H1 (cell line): ENCODE results near the gene KCMF1. TPM values are rescaled to one million over a fixed set of nuclear protein-coding genes. Genes with fewer than 3 reads are reported as not detected.

Experiments used
- CTCF ChIA-PET: fragments of 300-600 bp; sonication (Branson Sonifier 250); formaldehyde crosslinking; loops from one replicate; lab custom pipeline; 2021; ENCODE audit not compliant: partially characterized antibody; lab: Charles Lee
- POLR2A ChIA-PET: fragments of 300-600 bp; sonication (Branson Sonifier 250); formaldehyde crosslinking; loops from one replicate; lab custom pipeline; 2021; ENCODE audit warnings: inconsistent platforms; ENCODE audit not compliant: partially characterized antibody; lab: Charles Lee
- DNase-seq, 2 experiments: peaks; one replicate each; pipeline versions ENCODE4 v3.0.0 to v3.0.0-alpha.2; 2010 to 2022; ENCODE audit warnings: low spot score in 2 of 2, low read depth in 1 of 2, mixed read lengths in 1 of 2
- FAIRE-seq: peaks from 2 replicates; lab custom pipeline; 2011; peaks lifted over from hg19 to GRCh38; lab: Jason Lieb, UNC
- H2AFZ ChIP-seq: 2 replicates; pipeline ENCODE4 v1.8.1; 2012; ENCODE audit warnings: low read length, inconsistent platforms
- H2AK5ac ChIP-seq: 2 replicates; pipeline ENCODE4 v1.6.1; 2013; ENCODE audit warnings: low read depth, low read length
- H2BK120ac ChIP-seq: replicated peaks from 2 replicates; pipeline ENCODE3; 2013; ENCODE audit warnings: low read depth, low read length, inconsistent platforms
- H2BK12ac ChIP-seq: 2 replicates; pipeline ENCODE4 v1.6.1; 2013; ENCODE audit warnings: low read depth, low read length
- H2BK15ac ChIP-seq: 2 replicates; pipeline ENCODE4 v1.6.1; 2013; ENCODE audit warnings: low read length
- H2BK20ac ChIP-seq: 2 replicates; pipeline ENCODE4 v1.6.1; 2013; ENCODE audit warnings: low read length
- H2BK5ac ChIP-seq: 2 replicates; pipeline ENCODE4 v1.6.1; 2013; ENCODE audit warnings: low read depth, low read length
- H3K14ac ChIP-seq: 2 replicates; pipeline ENCODE4 v1.6.1; 2013; ENCODE audit warnings: inconsistent platforms; ENCODE audit not compliant: insufficient read length
- H3K18ac ChIP-seq: 2 replicates; pipeline ENCODE4 v1.6.1; 2013; ENCODE audit warnings: low read length; ENCODE audit errors: extremely low read depth
- H3K23ac ChIP-seq: 2 replicates; pipeline ENCODE4 v1.6.1; 2013; ENCODE audit warnings: inconsistent platforms; ENCODE audit not compliant: insufficient read length
- H3K23me2 ChIP-seq: 2 replicates; pipeline ENCODE4 v1.6.1; 2013; ENCODE audit warnings: low read depth, low read length
- H3K27ac ChIP-seq: 2 replicates; pipeline ENCODE4 v1.6.1; 2011; ENCODE audit warnings: low read depth, low read length, inconsistent platforms
- H3K27me3 ChIP-seq, 4 experiments: replicated peaks in 1 of 4; 1 replicate in 1 of 4; 2 replicates in 3 of 4; pipeline versions ENCODE4 v1.6.1 to v1.8.1; 2011 to 2013; ENCODE audit warnings: low read length in 3 of 4, mild to moderate bottlenecking in 3 of 4, inconsistent platforms in 2 of 4, mixed read lengths in 2 of 4, moderate library complexity in 1 of 4; ENCODE audit not compliant: control insufficient read depth in 3 of 4, insufficient read depth in 3 of 4; ENCODE audit errors: extremely low read depth in 1 of 4
- H3K36me3 ChIP-seq, 4 experiments: 2 replicates each; pipeline versions ENCODE4 v1.6.1 to v1.8.1; 2011 to 2013; ENCODE audit warnings: mild to moderate bottlenecking in 4 of 4, low read length in 3 of 4, moderate library complexity in 2 of 4, control low read depth in 1 of 4, inconsistent platforms in 1 of 4; ENCODE audit not compliant: insufficient read depth in 4 of 4, control insufficient read depth in 2 of 4
- H3K4ac ChIP-seq: replicated peaks from 2 replicates; pipeline ENCODE3; 2013; ENCODE audit warnings: low read length, low read depth, mixed read lengths, inconsistent platforms; ENCODE audit not compliant: insufficient read length
- H3K4me1 ChIP-seq, 4 experiments: replicated peaks in 1 of 4; 1 replicate in 1 of 4; 2 replicates in 3 of 4; pipeline versions ENCODE4 v1.6.1 to v1.8.1; 2011 to 2013; ENCODE audit warnings: low read length in 3 of 4, inconsistent platforms in 2 of 4, mixed read lengths in 1 of 4; ENCODE audit not compliant: insufficient read depth in 4 of 4, control insufficient read depth in 3 of 4
- H3K4me2 ChIP-seq, 2 experiments: 2 replicates each; pipeline versions ENCODE4 v1.6.1 to v1.8.1; 2011 to 2013; ENCODE audit warnings: low read depth in 2 of 2, low read length in 2 of 2, control low read depth in 1 of 2, inconsistent platforms in 1 of 2, mild to moderate bottlenecking in 1 of 2; ENCODE audit not compliant: insufficient read depth in 1 of 2
- H3K4me3 ChIP-seq, 4 experiments: fragments of 200-600, 300-600 bp in 1 of 4; sonication (generic), shearing (Covaris generic), sonication (Bioruptor Twin) in 1 of 4; 2 replicates each; pipeline versions ENCODE4 v1.5.1 to v1.8.1; 2011 to 2016; ENCODE audit warnings: low read length in 4 of 4, low read depth in 3 of 4, control low read depth in 2 of 4, inconsistent platforms in 2 of 4, mild to moderate bottlenecking in 2 of 4, mixed read lengths in 1 of 4, moderate library complexity in 1 of 4; ENCODE audit not compliant: insufficient read depth in 2 of 4; ENCODE audit errors: extremely low read depth in 1 of 4
- H3K56ac ChIP-seq: replicated peaks from 2 replicates; pipeline ENCODE3; 2013; ENCODE audit warnings: low read depth, mild to moderate bottlenecking, mixed read lengths, low read length, inconsistent platforms; ENCODE audit not compliant: insufficient read length
- H3K79me1 ChIP-seq: 2 replicates; pipeline ENCODE4 v1.6.1; 2013; ENCODE audit warnings: low read depth, low read length, control low read depth
- H3K79me2 ChIP-seq, 2 experiments: 2 replicates each; pipeline versions ENCODE4 v1.6.1 to v1.8.1; 2012 to 2013; ENCODE audit warnings: low read length in 2 of 2, mild to moderate bottlenecking in 2 of 2, inconsistent platforms in 1 of 2; ENCODE audit not compliant: insufficient read depth in 2 of 2, control insufficient read depth in 1 of 2
- H3K9ac ChIP-seq, 4 experiments: replicated peaks in 1 of 4; 1 replicate in 1 of 4; 2 replicates in 3 of 4; pipeline versions ENCODE4 v1.6.1 to v1.8.1; 2011 to 2013; ENCODE audit warnings: low read depth in 3 of 4, low read length in 3 of 4, control low read depth in 2 of 4, mild to moderate bottlenecking in 2 of 4, moderate library complexity in 2 of 4, inconsistent platforms in 1 of 4; ENCODE audit errors: extremely low read depth in 1 of 4
- H3K9me3 ChIP-seq, 2 experiments: 2 replicates each; pipeline versions ENCODE4 v1.6.1 to v1.8.1; 2012 to 2013; ENCODE audit warnings: mild to moderate bottlenecking in 2 of 2, moderate library complexity in 2 of 2, control low read depth in 1 of 2, inconsistent platforms in 1 of 2, low read depth in 1 of 2, low read length in 1 of 2, mixed read lengths in 1 of 2; ENCODE audit not compliant: insufficient read depth in 2 of 2
- H4K20me1 ChIP-seq, 2 experiments: replicated peaks in 1 of 2; 2 replicates each; pipeline versions ENCODE3 to v1.8.1; 2011 to 2013; ENCODE audit warnings: inconsistent platforms in 2 of 2, low read length in 2 of 2, mild to moderate bottlenecking in 1 of 2; ENCODE audit not compliant: insufficient read depth in 2 of 2, control insufficient read depth in 1 of 2
- H4K5ac ChIP-seq: 2 replicates; pipeline ENCODE4 v1.6.1; 2013; ENCODE audit warnings: low read length, low read depth, mixed read lengths, inconsistent platforms; ENCODE audit not compliant: insufficient read length
- H4K8ac ChIP-seq: 2 replicates; pipeline ENCODE4 v1.8.0; 2013; ENCODE audit warnings: mild to moderate bottlenecking, moderate library complexity, low read length, inconsistent platforms; ENCODE audit not compliant: insufficient read depth; ENCODE audit errors: extremely low read depth
- H4K91ac ChIP-seq: replicated peaks from 2 replicates; pipeline ENCODE3; 2013; ENCODE audit warnings: low read length, mixed read lengths, inconsistent platforms; ENCODE audit not compliant: insufficient read length
- EZH2 ChIP-seq: fragments of 200-600 bp; sonication (generic); IDR thresholded peaks from 2 replicates; pipeline ENCODE4 v1.7.1; 2012; ENCODE audit warnings: low read depth, mild to moderate bottlenecking, moderate library complexity, low read length, inconsistent platforms; ENCODE audit not compliant: severe bottlenecking
- HDAC6 ChIP-seq: IDR thresholded peaks from one replicate; pipeline ENCODE4 v1.7.1; 2012; ENCODE audit warnings: low read depth, mild to moderate bottlenecking, inconsistent platforms, low read length, moderate library complexity
- MAX ChIP-seq: IDR thresholded peaks from 2 replicates; pipeline ENCODE4 v1.6.1; 2012; ENCODE audit warnings: inconsistent platforms
- WGBS, 2 experiments: shearing (Covaris generic) in 1 of 2; methylation state at CpG; one replicate each; pipeline versions ENCODE4 v1.1.6 to v1.1.7; 2013 to 2015; ENCODE audit warnings: low lambda C conversion rate in 2 of 2, mixed read lengths in 2 of 2, inconsistent platforms in 1 of 2, low coverage in 1 of 2, missing lambda C conversion rate in 1 of 2; ENCODE audit not compliant: insufficient replicate concordance in 2 of 2, insufficient coverage in 1 of 2, insufficient read length in 1 of 2; ENCODE audit errors: extremely low coverage in 1 of 2, missing lambda C conversion rate in 1 of 2; 5-methylcytosine and 5-hydroxymethylcytosine counted together
- polyA plus RNA-seq, 7 experiments: library from polyadenylated mRNA; depleted of rRNA in 3 of 7; stranded (reverse) in 5 of 7; unstranded in 2 of 7; fragments of >200 nt in 5 of 7; fragments of 200-250 nt in 2 of 7; gene quantifications; 1 replicate in 5 of 7; 2 replicates in 1 of 7; 4 replicates in 1 of 7; pipeline versions ENCODE4 v1.2.1 to v1.2.3, GENCODE V29; 2011 to 2013; ENCODE audit warnings: missing spikeins in 2 of 7, mixed read lengths in 2 of 7
- total RNA-seq: library from RNA; stranded (reverse); fragmentation: NEBNext Ultra II Directional; extraction: Animal tissue kit (Norgen Biotek cat#: 25700); gene quantifications from 2 replicates; pipeline ENCODE4 v1.2.1, GENCODE V29; 2021
- TF ChIP-seq, protein P1 (sequence below): IDR thresholded peaks from 2 replicates; pipeline ENCODE4 v1.6.1; 2012; ENCODE audit warnings: low read length, inconsistent platforms
- TF ChIP-seq, protein P2 (sequence below): IDR thresholded peaks from 2 replicates; pipeline ENCODE4 v1.6.1; 2012; ENCODE audit warnings: inconsistent platforms

The KCMF1 gene
- total and polyA plus RNA-seq, 2 of the 8 experiments (the other 6 are each of a cell fraction or from before 2014, with no cell fraction given): 86.9 to 149 TPM

DNA sequence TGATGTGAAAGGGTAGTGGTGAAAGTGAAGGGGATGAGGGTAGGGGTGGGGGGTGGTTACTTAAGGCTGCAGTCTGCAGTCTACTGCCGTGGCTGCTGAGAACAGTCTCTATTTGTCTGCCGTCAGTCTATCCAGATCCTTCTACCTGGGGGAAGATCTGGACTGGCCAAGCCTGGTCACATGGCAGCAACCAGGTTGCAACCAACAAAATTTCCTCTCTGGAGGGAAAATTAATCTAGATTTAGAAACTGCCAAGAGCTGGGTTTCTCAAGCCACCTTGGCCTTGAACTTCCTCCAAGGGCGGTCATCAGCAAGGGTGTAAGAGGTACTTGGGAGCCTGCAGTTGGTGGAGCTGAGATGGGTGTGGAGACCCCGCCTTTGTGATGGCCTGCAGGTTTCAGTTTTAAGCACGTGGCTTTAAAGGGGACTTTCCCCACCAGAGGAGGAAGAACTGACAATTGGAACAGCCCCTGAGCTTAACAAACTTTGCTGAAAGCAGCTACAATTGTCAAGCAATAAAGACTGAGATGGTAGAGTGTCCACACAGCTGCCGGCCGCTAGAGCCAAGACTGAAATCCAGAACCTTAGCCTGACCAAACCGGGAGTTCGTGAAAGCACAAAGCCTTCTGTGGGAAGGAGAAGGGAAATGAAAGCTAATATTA, 31.4 kb upstream of the KCMF1 start:
- H3K27ac ChIP-seq: peak overlapping the region; percentile 23; the same call in 1 of the 2 replicates
- no peak overlapping the region for H4K8ac ChIP-seq
- no peak overlapping the region for H3K4ac ChIP-seq
- no peaks in the 10 kb centered on the region for H3K79me1 ChIP-seq
- WGBS, 2 experiments: 82% methylated on average over 9 of the region's 9 CpGs; no CpG with 5 or more reads in 1 of the 2 experiments
- peak overlapping the region; percentile 63 for H4K91ac ChIP-seq
- FAIRE-seq: no peak
- peak overlapping the region; percentile 5; the same call in 1 of the 2 replicates for H2AK5ac ChIP-seq
- H4K5ac ChIP-seq: no peak overlapping the region
- ChIA-PET POLR2A (interaction anchor here (1.0 to 15.1 kb wide), 7 partner anchors 14 to 36 kb away, joined by 3 to 231 read pairs (median 4); partner anchors contain the start of gene TMSB10), CTCF (interaction anchor here (0.7 to 7.5 kb wide), 9 partner anchors 9 to 127 kb away, joined by 3 to 54 read pairs (median 4); no protein-coding TSS in a partner anchor)
- H3K4me1 ChIP-seq: peaks cover 3 to 8% (median 4%) of the 10 kb centered on the region in 4 experiments; a peak in 5 of 7 replicates
- H2AFZ ChIP-seq: peak overlapping the region; percentile 82
- peak overlapping the region; percentile 6 to 14; a peak in 2 of 4 replicates for H3K4me2 ChIP-seq
- no peak for DNase-seq
- no peak overlapping the region for H3K23ac ChIP-seq
- TF ChIP-seq MAX (peak; percentile 44; the same call in 1 of the 2 replicates), HDAC6 (no peak), EZH2 (no peak)
- TF ChIP-seq, protein P1, sequence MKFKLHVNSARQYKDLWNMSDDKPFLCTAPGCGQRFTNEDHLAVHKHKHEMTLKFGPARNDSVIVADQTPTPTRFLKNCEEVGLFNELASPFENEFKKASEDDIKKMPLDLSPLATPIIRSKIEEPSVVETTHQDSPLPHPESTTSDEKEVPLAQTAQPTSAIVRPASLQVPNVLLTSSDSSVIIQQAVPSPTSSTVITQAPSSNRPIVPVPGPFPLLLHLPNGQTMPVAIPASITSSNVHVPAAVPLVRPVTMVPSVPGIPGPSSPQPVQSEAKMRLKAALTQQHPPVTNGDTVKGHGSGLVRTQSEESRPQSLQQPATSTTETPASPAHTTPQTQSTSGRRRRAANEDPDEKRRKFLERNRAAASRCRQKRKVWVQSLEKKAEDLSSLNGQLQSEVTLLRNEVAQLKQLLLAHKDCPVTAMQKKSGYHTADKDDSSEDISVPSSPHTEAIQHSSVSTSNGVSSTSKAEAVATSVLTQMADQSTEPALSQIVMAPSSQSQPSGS: 0 out of 2 replicates have a peak, but pooled peaks have one; percentile 53
- TF ChIP-seq, protein P2, sequence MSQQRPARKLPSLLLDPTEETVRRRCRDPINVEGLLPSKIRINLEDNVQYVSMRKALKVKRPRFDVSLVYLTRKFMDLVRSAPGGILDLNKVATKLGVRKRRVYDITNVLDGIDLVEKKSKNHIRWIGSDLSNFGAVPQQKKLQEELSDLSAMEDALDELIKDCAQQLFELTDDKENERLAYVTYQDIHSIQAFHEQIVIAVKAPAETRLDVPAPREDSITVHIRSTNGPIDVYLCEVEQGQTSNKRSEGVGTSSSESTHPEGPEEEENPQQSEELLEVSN: peak; percentile 62; the same call in 1 of the 2 replicates
- TF ChIP-seq, all 59 proteins: peak for 3
- Histone ChIP-seq H2BK20ac (peak overlapping the region; percentile 43; the same call in 1 of the 2 replicates), H2BK5ac (no peak overlapping the region; the same call in 1 of the 2 replicates), H3K18ac (peak overlapping the region; percentile 53; the same call in 1 of the 2 replicates), H3K9ac (no peak overlapping the region), H4K20me1 (no peaks in the 10 kb centered on the region), H2BK120ac (peak overlapping the region; percentile 61), H2BK12ac (peak overlapping the region; percentile 13; the same call in 1 of the 2 replicates), H3K23me2 (no peaks in the 10 kb centered on the region), H3K79me2 (no peaks in the 10 kb centered on the region), H3K9me3 (no peaks in the 10 kb centered on the region), H3K4me3 (no peak overlapping the region), H3K27me3 (no peaks in the 10 kb centered on the region), H3K56ac (no peak overlapping the region), H2BK15ac (no peak overlapping the region), H3K14ac (no peak overlapping the region), H3K36me3 (no peaks in the 10 kb centered on the region)
